Activated CD4-positive, alpha-beta T cell treated with anti-CD3 and anti-CD28 coated beads for 1 hour (primary cell): ENCODE results near the gene CDHR5.

Experiments used
- DNase-seq: peaks from one replicate; pipeline ENCODE4 v3.0.0-alpha.2; 2020

The CDHR5 gene

GRCh38 chr11:643849-644738, 19.3 kb upstream of the CDHR5 start:
- no peak for DNase-seq

- no peak for DNase-seq
Observed at GRCh38 chr11:643366-643765, 18.6 kb upstream of the CDHR5 start.

DNA sequence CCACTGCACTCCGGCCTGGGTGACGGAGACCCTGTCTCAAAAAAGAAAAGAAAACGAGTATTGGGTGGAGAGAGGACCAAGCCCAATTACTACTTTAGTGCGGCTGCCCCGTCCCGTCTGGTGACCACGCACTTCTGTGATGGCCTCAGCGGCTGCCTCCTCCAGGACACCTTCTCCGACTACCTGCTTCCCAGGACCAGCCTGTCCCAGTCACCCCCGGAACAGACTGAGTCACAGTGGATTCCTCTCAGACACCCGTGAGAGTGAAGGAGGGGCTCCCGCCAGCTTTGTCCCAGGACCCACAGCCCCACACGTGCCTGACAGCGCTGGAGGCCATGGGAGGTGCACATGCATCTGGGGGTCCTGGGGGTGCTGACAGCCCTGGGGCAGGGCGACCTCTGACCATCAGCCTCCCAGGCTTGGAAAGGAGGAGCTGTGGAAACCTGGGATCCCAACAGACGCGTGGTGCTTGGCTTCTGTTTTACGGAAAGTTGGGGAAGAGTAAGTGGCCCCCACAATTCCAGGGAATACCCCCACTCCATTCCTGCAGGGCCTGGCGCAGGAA, 17.1 kb upstream of the CDHR5 start:
- DNase-seq: no peak

DNA sequence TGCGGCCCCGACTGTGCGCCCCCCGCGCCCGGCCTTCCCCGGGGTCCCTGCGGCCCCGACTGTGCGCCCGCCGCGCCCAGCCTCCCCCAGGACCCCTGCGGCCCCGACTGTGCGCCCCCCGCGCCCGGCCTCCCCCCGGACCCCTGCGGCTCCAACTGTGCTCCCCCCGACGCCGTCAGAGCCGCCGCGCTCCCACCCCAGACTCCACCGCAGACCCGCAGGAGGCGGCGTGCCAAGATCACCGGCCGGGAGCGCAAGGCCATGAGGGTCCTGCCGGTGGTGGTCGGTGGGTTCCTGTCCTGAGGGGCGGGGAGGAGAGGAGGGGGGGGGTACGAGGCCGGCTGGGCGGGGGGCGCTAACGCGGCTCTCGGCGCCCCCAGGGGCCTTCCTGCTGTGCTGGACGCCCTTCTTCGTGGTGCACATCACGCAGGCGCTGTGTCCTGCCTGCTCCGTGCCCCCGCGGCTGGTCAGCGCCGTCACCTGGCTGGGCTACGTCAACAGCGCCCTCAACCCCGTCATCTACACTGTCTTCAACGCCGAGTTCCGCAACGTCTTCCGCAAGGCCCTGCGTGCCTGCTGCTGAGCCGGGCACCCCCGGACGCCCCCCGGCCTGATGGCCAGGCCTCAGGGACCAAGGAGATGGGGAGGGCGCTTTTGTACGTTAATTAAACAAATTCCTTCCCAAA, 15.4 kb upstream of the CDHR5 start:
- DNase-seq: no peak

GRCh38 chr11:639332-639955, 14.7 kb upstream of the CDHR5 start:
- no peak for DNase-seq

GRCh38 chr11:638631-639331, 14.0 kb upstream of the CDHR5 start:
- DNase-seq: no peak

GRCh38 chr11:637593-638521, 13.1 kb upstream of the CDHR5 start:
- DNase-seq: no peak

GRCh38 chr11:637333-637592, 12.5 kb upstream of the CDHR5 start:
- DNase-seq: no peak

GRCh38 chr11:636511-637332, 12.0 kb upstream of the CDHR5 start, which contains the start of gene DRD4:
TSS of gene DRD4 (plus strand) at chr11:637269. CDS start at chr11:637305, 36 bp downstream.
- DNase-seq: no peak

GRCh38 chr11:635945-636510, 11.3 kb upstream of the CDHR5 start:
- DNase-seq: no peak

- no peak for DNase-seq
Observed at GRCh38 chr11:630871-631270, 6.1 kb upstream of the CDHR5 start.

GRCh38 chr11:629237-629583, 4.5 kb upstream of the CDHR5 start:
- no peak for DNase-seq

DNA sequence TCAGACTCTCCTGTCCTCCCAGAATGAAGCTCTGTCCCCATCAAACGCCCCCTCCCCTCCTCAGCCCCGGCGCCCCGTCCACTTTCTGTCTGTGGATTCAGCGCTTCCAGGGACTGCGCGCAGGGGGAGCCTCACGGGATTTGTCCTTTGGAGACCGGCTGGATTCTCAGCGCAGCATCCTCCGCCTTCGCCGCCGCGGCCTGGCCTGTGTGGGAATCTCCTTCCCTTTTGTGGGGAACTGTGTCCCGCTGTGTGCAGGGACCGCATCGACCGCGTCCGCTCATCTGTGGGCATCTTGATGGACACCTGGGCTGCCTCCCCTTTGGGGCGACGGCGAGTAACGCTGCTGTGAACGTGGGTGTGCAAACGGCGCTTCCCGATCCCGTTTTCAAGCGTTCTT, 3.3 kb upstream of the CDHR5 start:
- no peak for DNase-seq

GRCh38 chr11:627308-627576, 2.5 kb upstream of the CDHR5 start:
- DNase-seq: no peak

GRCh38 chr11:626475-627307, 1.9 kb upstream of the CDHR5 start, which contains the start of gene SCT:
TSS of gene SCT (minus strand) at chr11:627181. CDS start at chr11:627143, 38 bp downstream.
- no peak for DNase-seq

- DNase-seq: no peak
Observed at GRCh38 chr11:625636-626268, 997 bp upstream of the CDHR5 start.

DNA sequence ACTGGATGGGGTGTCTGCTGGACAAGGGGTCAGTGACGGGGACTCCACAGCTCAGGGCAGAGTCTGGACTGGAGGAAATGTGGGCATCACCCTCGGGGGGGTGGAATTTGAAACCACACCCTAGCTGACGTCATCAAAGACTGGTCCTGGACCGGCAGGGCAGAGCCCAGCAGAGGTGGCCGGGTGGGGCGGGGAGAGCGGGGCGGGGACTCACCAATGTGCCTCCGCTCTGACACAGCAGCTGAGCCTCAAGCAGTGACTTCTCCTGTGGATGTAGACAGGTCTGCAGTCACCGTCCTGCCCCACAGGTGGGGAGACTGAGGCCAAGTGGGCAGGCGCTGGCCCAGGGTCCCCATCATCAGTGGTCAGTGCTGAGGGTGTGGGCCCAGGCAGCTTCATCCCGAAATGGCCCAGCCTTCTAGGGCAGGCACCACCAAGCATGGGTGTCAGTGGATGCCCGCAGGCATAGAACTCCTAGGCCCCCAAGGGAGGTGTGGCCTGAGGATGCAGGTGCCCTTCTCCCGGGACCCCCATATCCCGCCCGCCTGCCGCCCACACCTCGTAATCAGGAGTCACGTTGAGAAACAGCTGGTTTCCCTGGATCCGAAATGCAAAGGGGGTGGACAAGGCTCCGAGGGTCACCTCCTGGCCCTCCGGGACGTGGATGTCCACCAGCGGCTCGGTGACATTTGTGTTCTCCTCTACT, 603 bp downstream of the CDHR5 start:
- no peak for DNase-seq

- no peak for DNase-seq
Observed at GRCh38 chr11:623349-623869, 1.3 kb downstream of the CDHR5 start.

DNA sequence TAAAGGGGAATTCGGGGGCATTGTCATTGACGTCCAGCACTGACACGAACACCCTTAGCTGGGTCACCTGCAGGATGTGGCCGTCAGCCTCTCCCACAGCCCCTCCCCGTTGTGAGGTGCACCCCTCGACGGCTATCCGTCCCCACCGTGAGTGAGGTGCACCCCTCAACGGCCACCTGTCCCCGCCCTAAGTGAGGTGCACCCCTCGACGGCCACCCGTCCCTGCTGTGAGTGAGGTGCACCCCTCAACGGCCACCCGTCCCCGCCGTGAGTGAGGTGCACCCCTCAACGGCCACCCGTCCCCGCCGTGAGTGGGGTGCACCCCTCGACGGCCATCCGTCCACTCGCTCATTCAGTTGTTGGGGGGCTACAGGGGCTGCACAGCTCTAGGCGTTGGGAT, 2.9 kb downstream of the CDHR5 start:
- no peak for DNase-seq
